ENCODE data around the gene ARSJ.

DNA sequence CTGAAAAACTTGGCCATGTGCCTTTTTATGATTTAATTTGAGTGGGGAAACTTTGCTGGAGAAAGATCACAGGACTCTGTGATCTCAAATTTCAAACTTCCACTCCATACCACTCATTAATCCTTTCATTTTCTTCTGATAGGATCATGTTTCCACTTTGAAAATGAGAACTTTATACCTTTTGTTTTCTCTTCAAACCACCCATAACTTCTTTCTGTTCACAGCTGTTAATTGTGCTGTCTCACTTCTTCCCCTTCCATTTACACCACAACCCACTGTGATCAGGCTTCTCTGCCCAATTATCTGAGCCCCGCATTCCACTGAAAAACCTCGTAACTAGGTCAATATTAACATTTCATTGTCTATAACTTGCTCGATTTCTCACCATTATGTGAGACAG lies 47.0 kb upstream of the ARSJ start:
- TF ChIP-seq SUZ12 (IDR thresholded peaks at IDR 0.05) (no peak), FOXM1 (IDR thresholded peaks at IDR 0.05; ENCODE audit: borderline replicate concordance) (no peak), NFRKB (IDR thresholded peaks at IDR 0.05) (no peak), FOXA1 (IDR thresholded peaks at IDR 0.05) (no peak), ELF4 (IDR thresholded peaks at IDR 0.05) (no peak), SP1 (IDR thresholded peaks at IDR 0.05) (no peak)
